Activated CD8-positive, alpha-beta memory T cell treated with anti-CD3 and anti-CD28 coated beads, Interleukin-2, amount 50 U/mL, for 24 hours (primary cell): ENCODE data around the gene IL6ST.
A peak's percentile ranks its signal among the peaks of the same experiment; 100 is the strongest.
"Not testable (repeated sequence)": the region's sequence is repeated elsewhere in the genome, so short reads cannot be mapped to it uniquely, and the experiment has no call there.

Experiments
- DNase-seq: peaks from one replicate; pipeline ENCODE4 v3.0.0-alpha.2; 2020; ENCODE audit errors: extremely low read depth

IL6ST gene

GRCh38 chr5:55966284-55966683 lies 28.5 kb downstream of the IL6ST start:
- DNase-seq: no peak

DNA sequence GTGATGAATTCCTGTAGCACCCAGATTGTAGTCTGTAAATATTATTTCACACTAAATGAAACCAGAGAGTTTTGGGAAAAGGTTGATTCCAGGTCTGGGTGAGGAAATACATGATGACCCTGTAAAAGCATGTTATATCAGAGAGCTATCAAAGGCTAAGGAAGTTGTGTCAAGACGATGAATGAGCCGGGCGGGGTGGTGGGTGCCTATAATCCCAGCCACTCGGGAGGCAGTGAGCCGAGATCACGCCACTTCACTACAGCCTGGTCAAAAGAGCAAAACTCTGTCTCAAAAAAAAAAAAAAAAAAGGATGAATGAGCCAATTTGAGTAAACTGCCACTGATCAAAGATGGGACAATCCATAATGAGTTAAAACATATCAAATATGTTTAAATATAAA lies 29.2 kb downstream of the IL6ST start:
- no peak for DNase-seq

- DNase-seq: no peak
Measured at GRCh38 chr5:55960779-55961178, 34.0 kb downstream of the IL6ST start.

DNA sequence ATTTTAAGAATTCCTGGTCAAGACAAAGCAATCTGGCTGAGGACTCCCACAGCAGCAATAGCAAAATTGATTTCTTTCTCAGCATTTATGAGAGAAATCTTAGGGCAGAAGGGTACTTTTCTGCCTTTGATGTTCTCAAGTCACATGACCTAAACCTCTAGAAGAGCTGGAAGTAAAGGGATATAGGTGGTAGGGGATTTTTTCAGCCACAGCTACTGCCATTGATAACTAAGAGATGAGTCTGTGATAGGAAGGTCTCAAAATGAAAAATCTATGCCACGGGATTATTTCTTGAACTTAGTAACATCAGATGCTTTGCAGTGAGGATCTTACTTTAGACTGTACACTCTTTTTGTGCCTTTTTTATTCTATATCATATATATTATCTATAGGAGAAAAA lies 35.6 kb downstream of the IL6ST start:
- no peak for DNase-seq

GRCh38 chr5:55941154-55941553 lies 53.6 kb downstream of the IL6ST start:
- not testable (repeated sequence) for DNase-seq

GRCh38 chr5:55937598-55937997 lies 57.2 kb downstream of the IL6ST start:
- not testable (repeated sequence) for DNase-seq

- DNase-seq: peak; percentile 18
Measured at GRCh38 chr5:55936100-55936693, 58.6 kb downstream of the IL6ST start.

GRCh38 chr5:55935371-55935770 lies 59.4 kb downstream of the IL6ST start:
- no peak for DNase-seq

GRCh38 chr5:55934720-55935119 lies 60.0 kb downstream of the IL6ST start:
- DNase-seq: no peak

DNA sequence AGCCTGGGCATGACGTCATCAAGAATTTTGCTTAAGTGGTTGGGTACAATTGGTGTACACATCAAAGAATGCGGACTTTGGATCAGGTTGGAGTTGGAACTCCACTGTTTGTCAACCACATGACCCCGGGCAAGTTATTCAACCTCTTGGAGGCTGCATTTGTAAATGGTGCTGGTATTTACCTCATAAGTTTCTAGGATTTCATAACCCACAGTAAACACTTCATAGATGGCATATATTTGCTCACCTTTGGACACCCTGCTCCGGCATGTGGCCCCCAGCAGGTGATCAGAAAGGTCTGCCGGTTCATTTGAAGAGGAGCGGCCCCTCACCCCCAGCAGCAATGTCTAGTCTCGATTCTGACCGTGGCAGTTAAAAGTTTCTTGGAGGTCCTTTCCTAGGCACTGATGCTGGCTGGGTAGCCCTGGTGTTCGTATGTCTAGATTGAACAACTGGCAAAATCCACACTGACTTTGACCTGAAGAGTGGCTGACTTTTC lies 60.6 kb downstream of the IL6ST start:
- no peak for DNase-seq

- no peak for DNase-seq
Measured at GRCh38 chr5:55933377-55934114, 61.2 kb downstream of the IL6ST start.

DNA sequence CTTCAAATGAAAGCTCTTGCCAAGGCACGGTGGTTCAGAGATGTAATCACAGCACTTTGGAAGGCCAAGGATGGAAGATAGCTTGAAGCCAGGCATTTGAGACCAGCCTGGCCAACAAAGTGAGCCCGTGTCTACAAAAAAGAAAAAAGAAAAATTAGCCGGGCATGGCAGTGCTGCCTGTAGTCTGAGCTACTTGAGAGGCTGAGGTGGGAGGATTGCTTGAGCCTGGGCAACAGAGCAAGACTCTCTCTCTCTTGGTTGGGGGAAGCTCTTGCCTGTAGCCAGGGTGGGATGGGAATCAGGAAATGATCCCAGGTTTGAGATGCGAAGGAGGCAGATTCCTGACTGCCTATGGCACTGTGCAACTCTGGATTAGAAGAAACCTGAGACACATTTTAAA lies 62.1 kb downstream of the IL6ST start:
- DNase-seq: no peak

- DNase-seq: no peak
Measured at GRCh38 chr5:55929020-55929799, 65.6 kb downstream of the IL6ST start.

GRCh38 chr5:55927861-55928655 lies 66.7 kb downstream of the IL6ST start:
- no peak for DNase-seq

GRCh38 chr5:55926476-55926875 lies 68.3 kb downstream of the IL6ST start:
- no peak for DNase-seq

- no peak for DNase-seq
Measured at GRCh38 chr5:55925712-55926111, 69.1 kb downstream of the IL6ST start.

GRCh38 chr5:55925181-55925580 lies 69.6 kb downstream of the IL6ST start:
- DNase-seq: no peak

GRCh38 chr5:55924744-55925143 lies 70.0 kb downstream of the IL6ST start:
- no peak for DNase-seq

- no peak for DNase-seq
Measured at GRCh38 chr5:55923865-55924500, 70.8 kb downstream of the IL6ST start.

- DNase-seq: no peak
Measured at GRCh38 chr5:55923177-55923771, 71.5 kb downstream of the IL6ST start.

GRCh38 chr5:55921617-55922016 lies 73.1 kb downstream of the IL6ST start:
- no peak for DNase-seq
